ENCODE results near the gene SLC25A41.
"Not testable (repeated sequence)": the region's sequence is repeated elsewhere in the genome, so short reads cannot be mapped to it uniquely, and the experiment has no call there.

SLC25A41 gene

DNA sequence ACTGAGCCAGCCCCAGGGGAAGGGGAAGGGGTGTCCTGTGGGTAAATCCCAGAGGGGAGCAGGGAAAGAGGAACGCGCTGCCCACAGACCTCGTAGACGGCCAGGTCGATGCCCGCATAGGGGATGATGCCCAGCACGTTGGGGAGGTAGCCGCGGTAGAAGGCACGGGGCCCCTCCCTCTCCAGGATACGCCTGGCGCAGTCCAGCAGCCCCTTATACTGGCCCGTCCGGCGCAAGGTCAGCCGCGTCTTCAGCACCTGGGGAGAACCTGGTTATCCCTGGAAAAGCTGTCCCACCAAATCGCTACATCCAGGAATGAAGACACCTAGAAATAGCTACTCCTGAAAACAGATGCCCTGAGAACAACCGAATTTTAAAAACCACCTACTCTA is 18.7 kb upstream of the SLC25A41 start:
- no peak overlapping the region for H3K27ac Mint-ChIP-seq
- peaks cover 20% of the 10 kb centered on the region for H3K9me3 Mint-ChIP-seq
- H3K4me3 Mint-ChIP-seq: no peak overlapping the region
- no peaks in the 10 kb centered on the region for H3K4me1 Mint-ChIP-seq (ENCODE audit: low read depth)
- H3K27me3 Mint-ChIP-seq (ENCODE audit: low read depth): no peaks in the 10 kb centered on the region
- H3K36me3 Mint-ChIP-seq (ENCODE audit: low read depth): peaks cover 45% of the 10 kb centered on the region

DNA sequence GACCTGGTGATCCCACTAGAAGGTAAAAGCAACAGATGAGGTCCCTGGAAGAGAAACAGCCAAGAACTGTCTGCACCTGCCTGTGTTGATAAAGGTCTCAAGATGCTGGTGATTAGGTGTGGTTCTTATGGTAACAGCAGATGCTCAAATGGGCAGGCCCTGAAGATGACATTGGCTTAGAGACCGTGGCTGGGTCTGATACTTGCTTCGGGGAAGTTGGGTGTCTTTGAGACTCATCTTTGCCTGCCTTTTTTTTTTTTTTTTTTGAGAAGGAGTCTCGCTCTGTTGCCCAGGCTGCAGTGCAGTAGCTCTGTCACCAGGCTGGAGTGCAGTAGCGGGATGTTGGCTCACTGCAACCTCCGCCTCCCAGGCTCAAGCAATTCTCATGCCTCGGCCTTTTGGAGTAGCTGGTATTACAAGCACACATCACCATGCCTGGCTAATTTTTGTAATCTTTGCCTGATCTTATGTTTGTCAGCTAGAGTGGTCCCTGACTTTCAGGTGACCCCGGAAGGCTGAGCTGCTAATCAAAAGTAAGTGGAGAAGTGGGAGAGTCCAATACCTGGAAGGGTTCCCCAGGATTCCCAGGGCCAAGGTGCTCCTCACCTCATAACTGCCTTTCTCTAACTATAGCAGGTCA is 18.1 kb upstream of the SLC25A41 start:
- peaks cover 21% of the 10 kb centered on the region for H3K9me3 Mint-ChIP-seq
- H3K27ac Mint-ChIP-seq: no peak overlapping the region
- no peak overlapping the region for H3K4me3 Mint-ChIP-seq
- peaks cover 45% of the 10 kb centered on the region for H3K36me3 Mint-ChIP-seq (ENCODE audit: low read depth)
- H3K27me3 Mint-ChIP-seq (ENCODE audit: low read depth): no peaks in the 10 kb centered on the region
- H3K4me1 Mint-ChIP-seq (ENCODE audit: low read depth): no peaks in the 10 kb centered on the region

DNA sequence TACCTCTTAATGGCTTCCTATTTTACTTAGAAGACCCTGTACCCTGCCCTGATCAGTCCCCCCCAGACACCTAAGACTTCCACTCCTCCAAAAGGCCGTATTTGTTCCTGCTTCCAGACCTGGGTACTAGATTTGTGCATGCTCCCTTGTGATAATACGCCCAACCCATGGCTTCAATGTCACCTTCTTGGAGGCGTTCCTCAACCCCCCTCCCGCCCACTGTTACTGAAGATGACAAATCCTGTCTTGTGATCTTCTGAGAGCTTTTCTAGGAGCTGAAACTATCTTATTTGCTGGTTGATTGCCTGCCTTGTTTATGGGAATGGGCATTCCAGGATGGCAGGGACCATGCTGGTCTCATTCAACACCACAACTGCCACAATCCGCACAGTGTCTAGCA is 16.6 kb upstream of the SLC25A41 start:
- H3K27ac Mint-ChIP-seq: no peak overlapping the region
- no peaks in the 10 kb centered on the region for H3K4me1 Mint-ChIP-seq (ENCODE audit: low read depth)
- H3K4me3 Mint-ChIP-seq: no peak overlapping the region
- H3K36me3 Mint-ChIP-seq (ENCODE audit: low read depth): peaks cover 38% of the 10 kb centered on the region
- no peaks in the 10 kb centered on the region for H3K27me3 Mint-ChIP-seq (ENCODE audit: low read depth)
- H3K9me3 Mint-ChIP-seq: peaks cover 19% of the 10 kb centered on the region

DNA sequence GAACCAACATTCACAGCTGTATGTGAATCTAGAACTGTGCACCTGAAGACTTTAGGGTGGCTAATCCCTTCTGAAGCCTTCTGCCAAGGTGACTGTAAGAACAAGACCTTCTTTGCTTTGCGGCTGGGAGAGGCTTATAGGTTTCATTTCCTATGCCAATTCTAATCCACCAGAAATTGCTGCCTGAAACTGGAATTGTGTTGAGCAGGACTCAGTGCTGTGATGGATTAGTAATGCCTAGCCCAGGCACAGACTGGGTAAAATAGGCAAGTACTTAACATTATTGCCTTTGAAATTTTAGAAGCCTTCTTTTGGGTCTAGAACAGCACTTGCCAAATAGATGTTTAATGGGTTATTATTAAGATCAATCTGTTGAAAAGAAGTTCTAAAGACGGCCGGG is 14.5 kb upstream of the SLC25A41 start:
- peaks cover 20% of the 10 kb centered on the region for H3K36me3 Mint-ChIP-seq (ENCODE audit: low read depth)

DNA sequence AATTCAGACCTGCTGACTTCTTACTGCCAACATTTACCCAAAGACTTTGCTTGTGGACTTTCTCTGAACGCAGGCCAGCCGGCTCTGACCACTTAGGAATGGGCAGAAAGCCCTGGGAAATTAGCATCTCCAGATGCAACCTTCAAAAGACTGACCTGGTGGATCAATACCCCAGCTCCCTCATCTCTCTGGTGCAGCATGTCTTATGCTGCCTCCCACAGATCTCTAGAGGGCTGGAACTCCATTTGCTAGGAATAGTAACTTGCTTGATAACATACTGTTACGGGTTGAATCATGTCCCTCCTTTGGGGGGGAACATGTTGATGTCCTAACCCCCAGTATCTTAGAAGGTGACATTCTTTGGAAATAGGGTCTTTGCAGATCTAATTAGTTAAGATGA is 12.9 kb upstream of the SLC25A41 start:
- Mint-ChIP-seq H3K36me3 (ENCODE audit: low read depth) (peaks cover 13% of the 10 kb centered on the region), H3K4me1 (ENCODE audit: low read depth) (no peaks in the 10 kb centered on the region), H3K9me3 (peaks cover 3% of the 10 kb centered on the region), H3K27me3 (ENCODE audit: low read depth) (no peaks in the 10 kb centered on the region), H3K4me3 (no peak overlapping the region), H3K27ac (no peak overlapping the region)

More for the DNA sequence above, 14.5 kb upstream of the SLC25A41 start:
- Mint-ChIP-seq H3K9me3 (peaks cover 3% of the 10 kb centered on the region), H3K27ac (no peak overlapping the region), H3K27me3 (ENCODE audit: low read depth) (no peaks in the 10 kb centered on the region), H3K4me3 (no peak overlapping the region), H3K4me1 (ENCODE audit: low read depth) (no peaks in the 10 kb centered on the region)

DNA sequence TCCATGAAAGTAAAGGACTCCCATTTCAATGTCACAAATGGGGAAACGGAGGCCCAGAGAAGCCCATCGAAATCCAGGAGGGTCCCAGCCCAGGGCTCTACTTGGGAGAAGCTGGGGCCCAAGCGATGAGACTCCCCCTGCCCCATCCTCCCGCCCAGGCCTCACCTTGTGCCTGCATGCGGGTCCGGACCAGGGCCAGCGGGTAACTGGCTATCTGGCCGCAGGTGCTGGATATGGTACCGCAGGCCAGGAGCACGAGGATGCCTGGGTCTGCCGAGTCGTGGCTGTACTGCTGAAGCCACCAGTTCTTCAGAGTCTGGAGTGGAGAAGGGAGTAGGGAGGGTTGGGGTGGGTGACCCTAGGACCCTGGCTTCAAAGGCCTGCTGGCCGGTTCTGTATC is 10.4 kb upstream of the SLC25A41 start:
- peaks cover 13% of the 10 kb centered on the region for H3K36me3 Mint-ChIP-seq (ENCODE audit: low read depth)
- H3K4me3 Mint-ChIP-seq: no peak overlapping the region
- H3K9me3 Mint-ChIP-seq: peaks cover 3% of the 10 kb centered on the region
- no peaks in the 10 kb centered on the region for H3K4me1 Mint-ChIP-seq (ENCODE audit: low read depth)
- H3K27ac Mint-ChIP-seq: no peak overlapping the region
- H3K27me3 Mint-ChIP-seq (ENCODE audit: low read depth): no peaks in the 10 kb centered on the region

DNA sequence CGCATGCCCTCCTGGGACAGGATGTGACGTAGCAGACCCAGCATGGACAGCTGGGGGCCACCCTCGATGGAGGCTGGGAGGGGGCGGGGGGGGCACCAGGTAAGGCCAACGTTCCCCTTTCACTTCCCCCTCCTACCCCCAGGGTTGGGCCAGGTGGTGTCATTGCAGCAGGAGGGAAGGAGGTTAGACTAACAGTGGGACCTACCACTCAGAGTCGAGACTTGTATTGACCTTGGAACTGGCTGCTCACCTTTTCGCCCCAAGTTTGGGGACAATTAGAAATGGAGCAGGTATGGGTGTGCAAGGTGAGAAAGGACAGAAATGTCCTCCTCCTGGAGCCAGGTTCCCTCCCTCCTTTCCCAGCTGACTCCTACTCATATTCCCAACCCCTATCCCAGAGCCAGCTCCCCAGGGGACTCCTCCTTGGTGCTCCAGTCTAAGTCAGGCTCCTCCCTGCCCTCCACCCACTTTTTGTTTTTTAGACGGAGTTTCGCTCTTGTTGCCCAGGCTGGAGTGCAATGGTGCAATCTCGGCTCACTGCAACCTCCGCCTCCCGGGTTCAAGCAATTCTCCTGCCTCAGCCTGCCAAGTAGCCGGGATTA is 8.6 kb upstream of the SLC25A41 start:
- H3K4me1 Mint-ChIP-seq (ENCODE audit: low read depth): no peaks in the 10 kb centered on the region
- peaks cover 13% of the 10 kb centered on the region for H3K36me3 Mint-ChIP-seq (ENCODE audit: low read depth)
- H3K27me3 Mint-ChIP-seq (ENCODE audit: low read depth): no peaks in the 10 kb centered on the region
- H3K4me3 Mint-ChIP-seq: no peak overlapping the region
- no peak overlapping the region for H3K27ac Mint-ChIP-seq
- H3K9me3 Mint-ChIP-seq: peaks cover 3% of the 10 kb centered on the region

DNA sequence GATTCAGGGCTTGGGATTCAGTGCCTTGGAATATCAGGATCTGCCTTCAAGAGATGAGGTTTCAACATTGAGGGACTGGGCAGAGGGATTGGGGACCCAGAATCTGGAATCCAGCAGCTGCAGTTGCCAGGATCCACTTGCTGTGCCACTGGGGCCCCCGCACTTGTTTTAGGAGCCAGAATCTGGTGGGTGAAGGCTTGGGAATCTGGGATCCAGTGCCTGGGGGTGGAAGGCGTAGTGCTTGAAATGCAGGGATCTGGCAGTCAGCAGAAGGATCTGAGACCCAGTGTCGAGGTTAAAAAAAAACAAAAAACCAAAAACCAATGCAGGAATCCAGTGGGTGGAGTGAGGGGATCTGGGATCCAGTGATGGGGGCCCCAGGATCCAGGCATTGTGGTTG is 7.3 kb upstream of the SLC25A41 start:
- Mint-ChIP-seq H3K36me3 (ENCODE audit: low read depth) (peaks cover 6% of the 10 kb centered on the region), H3K4me1 (ENCODE audit: low read depth) (peaks cover 2% of the 10 kb centered on the region), H3K27me3 (ENCODE audit: low read depth) (no peaks in the 10 kb centered on the region), H3K9me3 (no peaks in the 10 kb centered on the region), H3K27ac (no peak overlapping the region), H3K4me3 (no peak overlapping the region)

DNA sequence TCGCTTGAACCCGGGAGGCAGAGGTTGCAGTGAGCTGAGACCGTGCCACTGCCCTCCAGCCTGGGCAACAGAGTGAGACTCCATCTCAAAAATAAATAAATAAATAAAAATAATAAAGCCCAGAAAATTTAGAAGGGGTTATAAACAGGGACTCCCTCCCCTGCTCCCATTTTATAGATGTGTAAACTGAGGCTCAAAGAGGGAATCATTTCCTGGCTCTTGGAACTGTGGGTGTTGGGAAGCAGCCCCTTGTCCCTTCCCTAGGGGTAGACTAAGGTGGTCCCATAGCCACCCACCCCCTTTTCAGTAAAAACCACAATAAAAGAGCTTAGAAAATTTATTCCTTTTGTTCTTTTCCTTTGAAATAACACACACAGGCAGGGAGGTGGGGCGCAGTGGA is 6.2 kb upstream of the SLC25A41 start:
- peaks cover 6% of the 10 kb centered on the region for H3K36me3 Mint-ChIP-seq (ENCODE audit: low read depth)
- H3K27ac Mint-ChIP-seq: no peak overlapping the region
- H3K27me3 Mint-ChIP-seq (ENCODE audit: low read depth): no peaks in the 10 kb centered on the region
- no peaks in the 10 kb centered on the region for H3K9me3 Mint-ChIP-seq
- H3K4me1 Mint-ChIP-seq (ENCODE audit: low read depth): peaks cover 2% of the 10 kb centered on the region
- H3K4me3 Mint-ChIP-seq: no peak overlapping the region

DNA sequence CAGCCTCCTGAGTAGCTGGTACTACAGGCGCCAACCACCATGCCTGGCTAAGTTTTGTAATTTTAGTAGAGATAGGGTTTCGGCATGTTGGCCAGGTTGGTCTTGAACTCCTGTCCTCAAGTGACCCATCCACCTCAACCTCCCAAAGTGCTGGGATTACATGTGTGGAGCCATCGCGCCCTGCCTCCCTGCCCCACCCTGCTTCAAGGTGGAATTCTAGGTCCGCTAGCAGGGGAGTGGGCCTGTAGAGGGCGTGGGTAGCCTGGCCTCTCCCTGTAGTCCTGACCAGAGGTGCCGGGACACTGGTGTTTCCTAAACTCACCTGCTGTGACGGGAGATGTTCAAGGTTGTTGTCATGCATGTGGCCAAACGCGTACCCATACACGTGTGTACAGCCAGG is 398 bp downstream of the SLC25A41 start:
- H3K27ac Mint-ChIP-seq: no peak overlapping the region
- peaks cover 2% of the 10 kb centered on the region for H3K4me1 Mint-ChIP-seq (ENCODE audit: low read depth)
- H3K4me3 Mint-ChIP-seq: no peak overlapping the region
- H3K27me3 Mint-ChIP-seq (ENCODE audit: low read depth): no peaks in the 10 kb centered on the region
- no peaks in the 10 kb centered on the region for H3K9me3 Mint-ChIP-seq
- no peaks in the 10 kb centered on the region for H3K36me3 Mint-ChIP-seq (ENCODE audit: low read depth)

DNA sequence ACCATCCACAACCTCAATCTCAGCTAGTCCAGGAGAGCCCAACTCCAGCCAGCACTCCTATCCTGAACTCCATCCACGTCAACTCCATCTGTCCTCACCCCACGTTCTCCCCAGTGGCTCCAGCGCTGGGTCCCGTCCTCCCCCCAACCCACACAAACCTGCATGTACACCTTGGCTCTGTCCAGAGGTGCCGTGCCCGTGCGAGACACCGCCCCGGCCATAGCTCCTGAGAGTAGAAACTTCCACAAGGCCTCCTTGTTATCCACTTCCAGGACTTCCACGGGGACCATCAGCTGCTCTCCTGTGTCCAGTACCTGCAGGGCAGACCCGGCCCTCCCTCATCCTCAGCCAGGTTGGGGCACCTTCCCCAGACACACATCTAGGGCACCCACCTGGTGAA is 1.7 kb downstream of the SLC25A41 start:
- no peaks in the 10 kb centered on the region for H3K27me3 Mint-ChIP-seq (ENCODE audit: low read depth)
- H3K27ac Mint-ChIP-seq: peak overlapping the region; percentile 0
- peaks cover 2% of the 10 kb centered on the region for H3K4me1 Mint-ChIP-seq (ENCODE audit: low read depth)
- no peak overlapping the region for H3K4me3 Mint-ChIP-seq
- H3K36me3 Mint-ChIP-seq (ENCODE audit: low read depth): no peaks in the 10 kb centered on the region
- H3K9me3 Mint-ChIP-seq: no peaks in the 10 kb centered on the region

DNA sequence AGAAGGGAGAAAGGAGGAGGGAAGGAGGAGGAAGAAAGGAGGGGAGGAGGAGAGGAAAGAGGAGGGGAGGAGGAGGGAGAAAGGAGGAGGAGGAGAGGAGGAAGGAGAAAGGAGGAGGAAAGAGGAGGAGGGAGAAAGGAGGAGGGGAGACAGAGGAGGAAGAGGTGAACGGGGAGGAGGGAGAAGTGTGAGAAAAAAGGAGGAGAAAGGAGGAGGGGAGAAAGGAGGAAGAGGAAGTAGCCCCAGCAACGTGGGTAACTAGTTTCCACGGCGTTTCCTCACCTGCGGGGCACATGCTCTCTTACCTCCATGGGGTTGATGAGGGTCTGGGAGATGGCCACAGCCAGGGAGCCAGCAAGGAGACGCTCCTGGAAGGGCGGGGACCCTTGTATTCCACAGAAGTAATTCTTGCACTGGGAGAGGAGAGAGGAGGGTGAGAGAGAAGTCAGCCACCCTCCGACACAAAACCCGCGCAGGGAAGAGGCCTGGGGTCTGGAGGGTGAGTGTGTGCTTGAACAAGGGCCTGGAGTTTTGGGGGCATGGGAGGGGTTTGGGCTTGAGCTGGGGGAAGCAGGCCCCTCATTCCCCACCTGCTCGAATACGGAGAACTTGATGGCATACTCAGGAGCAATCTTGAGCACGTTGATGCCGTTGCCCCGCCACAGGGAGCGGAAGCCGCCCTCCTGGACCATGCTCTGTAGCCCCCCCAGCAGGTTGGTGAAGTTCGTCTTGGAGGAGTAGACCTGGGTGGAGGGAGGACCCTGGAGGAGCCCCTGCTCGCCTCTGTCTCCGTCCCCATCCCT is 3.9 kb downstream of the SLC25A41 start:
- Mint-ChIP-seq H3K9me3 (no peaks in the 10 kb centered on the region), H3K4me3 (no peak overlapping the region), H3K36me3 (ENCODE audit: low read depth) (no peaks in the 10 kb centered on the region), H3K27ac (no peak overlapping the region), H3K27me3 (ENCODE audit: low read depth) (no peaks in the 10 kb centered on the region), H3K4me1 (ENCODE audit: low read depth) (peaks cover 3% of the 10 kb centered on the region)

DNA sequence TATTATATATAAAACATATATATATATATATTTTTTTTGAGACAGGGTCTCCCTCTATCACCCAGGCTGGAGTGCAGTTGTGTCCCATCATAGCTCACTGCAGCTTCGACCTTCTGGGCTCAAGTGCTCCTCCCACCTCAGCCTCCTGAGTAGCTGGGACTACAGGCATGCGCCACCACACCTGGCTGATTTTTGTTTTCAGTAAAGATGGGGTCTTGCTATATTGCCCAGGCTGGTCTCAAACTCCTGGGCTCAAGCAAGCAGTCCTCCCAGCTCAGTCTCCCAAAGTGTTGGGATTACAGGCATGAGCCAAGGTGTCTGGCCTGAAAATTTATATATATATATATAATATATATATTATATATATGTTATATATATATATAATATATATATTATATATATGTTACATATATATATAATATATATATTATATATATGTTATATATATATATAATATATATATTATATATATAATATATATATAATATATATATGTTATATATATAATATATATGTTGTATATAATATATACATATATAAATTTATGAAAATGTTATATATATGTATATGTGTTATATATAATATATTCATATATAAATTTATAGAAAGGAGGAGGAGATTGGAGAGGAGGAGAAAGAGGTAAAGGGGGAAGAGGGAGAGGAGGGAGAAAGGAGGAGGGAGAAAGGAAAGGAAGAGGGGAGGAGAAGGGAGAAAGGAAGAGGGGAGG is 4.7 kb downstream of the SLC25A41 start:
- H3K4me1 Mint-ChIP-seq (ENCODE audit: low read depth); H3K27me3 Mint-ChIP-seq (ENCODE audit: low read depth); H3K27ac Mint-ChIP-seq; H3K36me3 Mint-ChIP-seq (ENCODE audit: low read depth); H3K9me3 Mint-ChIP-seq; H3K4me3 Mint-ChIP-seq: not testable (repeated sequence)

DNA sequence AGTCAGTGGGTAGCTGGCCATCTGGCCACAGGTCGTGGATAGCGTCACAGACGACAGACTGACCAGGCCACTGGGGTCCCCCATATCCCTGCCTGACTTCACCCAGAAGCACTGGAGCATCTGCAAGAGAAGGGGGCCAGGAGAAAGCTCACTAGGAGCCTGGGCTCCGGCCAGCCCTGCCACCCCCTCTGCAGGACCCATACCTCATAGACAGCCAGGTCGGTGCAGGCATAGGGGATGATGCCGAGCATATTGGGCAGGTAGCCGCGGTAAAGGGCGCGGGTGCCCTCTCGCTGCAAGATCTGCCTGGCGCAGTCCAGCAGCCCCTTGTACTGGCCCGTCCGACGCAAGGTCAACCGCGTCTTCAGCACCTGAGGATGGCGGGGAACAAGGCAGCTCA is 6.4 kb downstream of the SLC25A41 start:
- Mint-ChIP-seq H3K4me1 (ENCODE audit: low read depth) (peaks cover 19% of the 10 kb centered on the region), H3K4me3 (no peak overlapping the region), H3K36me3 (ENCODE audit: low read depth) (peaks cover 6% of the 10 kb centered on the region), H3K9me3 (no peaks in the 10 kb centered on the region), H3K27ac (no peak overlapping the region), H3K27me3 (ENCODE audit: low read depth) (no peaks in the 10 kb centered on the region)

All from T-helper 1 cell treated with Interleukin-12 subunit alpha and Interleukin-12 subunit beta and Interleukin-4 antibody, amounts not matched to agents 30 μg/mL and 1 μg/mL, for 36 hours (primary cell).